Suprapubic skin (tissue), 3 donors: ENCODE measurements around the gene NCOA1.

ENCODE experiments used
- EP300 ChIP-seq: sonication (generic); formaldehyde crosslinking; IDR thresholded peaks from one replicate; pipeline ENCODE4 v1.6.1; 2017; ENCODE audit warnings: antibody characterized with exemption
- POLR2A ChIP-seq, 2 donors: fragments of 450-650 bp; IDR thresholded peaks; one replicate each; pipeline ENCODE4 v1.6.1; 2017; ENCODE audit warnings: antibody characterized with exemption in 2 of 2, mild to moderate bottlenecking in 2 of 2, moderate library complexity in 2 of 2
- TF ChIP-seq, protein P1 (sequence below), 2 donors: fragments of 200-600 bp in 1 of 2; fragments of 450-650 bp in 1 of 2; sonication (generic) in 1 of 2; IDR thresholded peaks; one replicate each; pipeline ENCODE4 v1.5.1; 2016 to 2019; ENCODE audit warnings: antibody characterized with exemption in 2 of 2, mild to moderate bottlenecking in 1 of 2, moderate library complexity in 1 of 2

DNA sequence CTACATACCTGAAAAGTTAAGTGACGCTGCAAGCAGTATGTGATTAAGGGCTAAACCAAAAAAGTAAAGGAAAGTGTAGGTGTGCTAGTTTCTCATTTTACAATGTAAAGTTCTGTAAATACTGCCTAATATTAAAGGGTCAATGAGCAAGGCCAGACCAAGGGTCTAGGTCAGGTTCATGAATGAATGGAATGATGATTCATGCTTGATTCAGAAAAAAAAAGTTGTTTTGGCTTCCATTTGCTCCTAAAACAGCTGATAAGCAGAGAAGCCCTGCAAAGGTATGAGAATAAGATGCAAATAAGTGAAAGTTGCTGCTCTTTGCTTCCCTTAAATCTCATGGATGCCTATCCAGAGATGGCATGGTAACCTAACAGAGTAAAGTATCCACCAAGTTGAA, 240.9 kb downstream of the NCOA1 start:
- TF ChIP-seq EP300 (no peak), POLR2A (IDR thresholded peaks at IDR 0.05) (no peak)
- TF ChIP-seq, protein P1, sequence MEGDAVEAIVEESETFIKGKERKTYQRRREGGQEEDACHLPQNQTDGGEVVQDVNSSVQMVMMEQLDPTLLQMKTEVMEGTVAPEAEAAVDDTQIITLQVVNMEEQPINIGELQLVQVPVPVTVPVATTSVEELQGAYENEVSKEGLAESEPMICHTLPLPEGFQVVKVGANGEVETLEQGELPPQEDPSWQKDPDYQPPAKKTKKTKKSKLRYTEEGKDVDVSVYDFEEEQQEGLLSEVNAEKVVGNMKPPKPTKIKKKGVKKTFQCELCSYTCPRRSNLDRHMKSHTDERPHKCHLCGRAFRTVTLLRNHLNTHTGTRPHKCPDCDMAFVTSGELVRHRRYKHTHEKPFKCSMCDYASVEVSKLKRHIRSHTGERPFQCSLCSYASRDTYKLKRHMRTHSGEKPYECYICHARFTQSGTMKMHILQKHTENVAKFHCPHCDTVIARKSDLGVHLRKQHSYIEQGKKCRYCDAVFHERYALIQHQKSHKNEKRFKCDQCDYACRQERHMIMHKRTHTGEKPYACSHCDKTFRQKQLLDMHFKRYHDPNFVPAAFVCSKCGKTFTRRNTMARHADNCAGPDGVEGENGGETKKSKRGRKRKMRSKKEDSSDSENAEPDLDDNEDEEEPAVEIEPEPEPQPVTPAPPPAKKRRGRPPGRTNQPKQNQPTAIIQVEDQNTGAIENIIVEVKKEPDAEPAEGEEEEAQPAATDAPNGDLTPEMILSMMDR (IDR thresholded peaks at IDR 0.05), result no peak
